CD4-positive, alpha-beta T cell treated with Interleukin-15 for 1 hour (primary cell): ENCODE data around the gene ARHGAP10.

Experiments used
- DNase-seq: peaks from one replicate; pipeline ENCODE4 v3.0.0-alpha.2; 2020

Gene ARHGAP10

GRCh38 chr4:147828331-147828905 lies 96.5 kb downstream of the ARHGAP10 start:
- DNase-seq, result no peak

GRCh38 chr4:147829401-147830101 lies 97.7 kb downstream of the ARHGAP10 start:
- DNase-seq, result no peak

GRCh38 chr4:147830102-147830463 lies 98.2 kb downstream of the ARHGAP10 start:
- no peak for DNase-seq

GRCh38 chr4:147830987-147831386 lies 99.1 kb downstream of the ARHGAP10 start:
- no peak for DNase-seq

GRCh38 chr4:147831551-147832171 lies 99.8 kb downstream of the ARHGAP10 start:
- peak; percentile 67 for DNase-seq

- DNase-seq, result no peak
Measured at GRCh38 chr4:147833254-147833653, 101.4 kb downstream of the ARHGAP10 start.

GRCh38 chr4:147833741-147834140 lies 101.9 kb downstream of the ARHGAP10 start:
- DNase-seq, result no peak

- DNase-seq, result no peak
Measured at GRCh38 chr4:147834480-147834879, 102.6 kb downstream of the ARHGAP10 start.

- no peak for DNase-seq
Measured at GRCh38 chr4:147836807-147837206, 104.9 kb downstream of the ARHGAP10 start.

GRCh38 chr4:147837435-147837834 lies 105.5 kb downstream of the ARHGAP10 start:
- no peak for DNase-seq

GRCh38 chr4:147837854-147838253 lies 106.0 kb downstream of the ARHGAP10 start:
- no peak for DNase-seq

GRCh38 chr4:147839200-147839599 lies 107.3 kb downstream of the ARHGAP10 start:
- DNase-seq, result no peak

GRCh38 chr4:147839663-147840062 lies 107.8 kb downstream of the ARHGAP10 start:
- DNase-seq, result no peak

GRCh38 chr4:147840838-147841738 lies 109.2 kb downstream of the ARHGAP10 start:
- DNase-seq, result no peak

- DNase-seq, result no peak
Measured at GRCh38 chr4:147842573-147842972, 110.7 kb downstream of the ARHGAP10 start.

GRCh38 chr4:147843162-147843561 lies 111.3 kb downstream of the ARHGAP10 start:
- DNase-seq, result no peak

- no peak for DNase-seq
Measured at GRCh38 chr4:147844781-147845180, 112.9 kb downstream of the ARHGAP10 start.

- no peak for DNase-seq
Measured at GRCh38 chr4:147846318-147847155, 114.6 kb downstream of the ARHGAP10 start.

GRCh38 chr4:147847751-147848590 lies 116.1 kb downstream of the ARHGAP10 start:
- no peak for DNase-seq

GRCh38 chr4:147848634-147849033 lies 116.7 kb downstream of the ARHGAP10 start:
- no peak for DNase-seq

- no peak for DNase-seq
Measured at GRCh38 chr4:147851135-147851534, 119.2 kb downstream of the ARHGAP10 start.
